Activated CD8-positive, alpha-beta memory T cell treated with anti-CD3 and anti-CD28 coated beads for 24 hours (primary cell): ENCODE measurements around the gene PPFIA4.

Experiments
- DNase-seq: peaks from one replicate; pipeline ENCODE4 v3.0.0-alpha.2; 2020

The PPFIA4 gene

GRCh38 chr1:203060115-203060514 lies 33.8 kb downstream of the PPFIA4 start:
- DNase-seq: no peak

- no peak for DNase-seq
Measured at GRCh38 chr1:203063287-203063686, 37.0 kb downstream of the PPFIA4 start.

- DNase-seq: no peak
Measured at GRCh38 chr1:203065191-203065590, 38.9 kb downstream of the PPFIA4 start.

GRCh38 chr1:203065986-203066385 lies 39.7 kb downstream of the PPFIA4 start:
- DNase-seq: no peak

- DNase-seq: no peak
Measured at GRCh38 chr1:203066965-203067364, 40.7 kb downstream of the PPFIA4 start.

- no peak for DNase-seq
Measured at GRCh38 chr1:203069030-203069747, 42.9 kb downstream of the PPFIA4 start.

GRCh38 chr1:203072002-203072602 lies 45.8 kb downstream of the PPFIA4 start:
- DNase-seq: no peak

- DNase-seq: no peak
Measured at GRCh38 chr1:203072911-203073310, 46.6 kb downstream of the PPFIA4 start.

GRCh38 chr1:203073469-203073868 lies 47.2 kb downstream of the PPFIA4 start:
- DNase-seq: no peak

GRCh38 chr1:203074610-203075009 lies 48.3 kb downstream of the PPFIA4 start:
- no peak for DNase-seq

GRCh38 chr1:203075236-203076030 lies 49.1 kb downstream of the PPFIA4 start:
- DNase-seq: no peak

GRCh38 chr1:203076031-203076511 lies 49.8 kb downstream of the PPFIA4 start:
- DNase-seq: no peak

GRCh38 chr1:203077367-203077766 lies 51.1 kb downstream of the PPFIA4 start:
- no peak for DNase-seq

GRCh38 chr1:203077956-203078355 lies 51.7 kb downstream of the PPFIA4 start:
- no peak for DNase-seq

GRCh38 chr1:203078478-203078877 lies 52.2 kb downstream of the PPFIA4 start:
- DNase-seq: no peak

GRCh38 chr1:203080456-203080855 lies 54.2 kb downstream of the PPFIA4 start:
- no peak for DNase-seq

- peak; percentile 19 for DNase-seq
Measured at GRCh38 chr1:203081465-203082230, 55.4 kb downstream of the PPFIA4 start.

GRCh38 chr1:203082231-203082505 lies 55.9 kb downstream of the PPFIA4 start:
- no peak for DNase-seq

GRCh38 chr1:203082571-203083462 lies 56.5 kb downstream of the PPFIA4 start:
- peak; percentile 19 for DNase-seq

GRCh38 chr1:203083463-203083921 lies 57.2 kb downstream of the PPFIA4 start:
- peak; percentile 4 for DNase-seq

GRCh38 chr1:203084588-203085527 lies 58.6 kb downstream of the PPFIA4 start:
- no peak for DNase-seq
